ENCODE results near the gene TMPRSS11A.

DNA sequence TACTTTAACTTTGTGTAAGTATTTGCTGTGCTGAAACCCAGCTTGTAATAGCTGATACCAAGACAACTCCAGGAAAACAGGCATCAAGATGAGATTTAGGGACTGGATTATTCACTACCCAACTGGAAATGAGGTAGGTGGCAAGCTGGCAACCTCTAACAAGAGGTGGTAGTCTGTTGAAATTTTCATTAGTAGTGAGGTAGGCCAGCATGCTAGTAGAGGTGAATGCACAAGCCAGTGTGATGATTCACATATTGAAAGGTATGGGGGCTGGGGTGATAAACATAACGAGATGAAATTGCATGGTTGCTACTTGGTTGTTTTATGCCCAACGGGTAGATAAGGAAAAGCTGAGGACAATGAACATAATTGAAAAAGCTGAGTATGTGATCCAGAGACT, 71.0 kb downstream of the TMPRSS11A start:
- TF ChIP-seq EZH2 (IDR thresholded peaks at IDR 0.05; ENCODE audit: borderline replicate concordance, low read depth, low read length, severe bottlenecking) = no peak
- TF ChIP-seq, protein P1, sequence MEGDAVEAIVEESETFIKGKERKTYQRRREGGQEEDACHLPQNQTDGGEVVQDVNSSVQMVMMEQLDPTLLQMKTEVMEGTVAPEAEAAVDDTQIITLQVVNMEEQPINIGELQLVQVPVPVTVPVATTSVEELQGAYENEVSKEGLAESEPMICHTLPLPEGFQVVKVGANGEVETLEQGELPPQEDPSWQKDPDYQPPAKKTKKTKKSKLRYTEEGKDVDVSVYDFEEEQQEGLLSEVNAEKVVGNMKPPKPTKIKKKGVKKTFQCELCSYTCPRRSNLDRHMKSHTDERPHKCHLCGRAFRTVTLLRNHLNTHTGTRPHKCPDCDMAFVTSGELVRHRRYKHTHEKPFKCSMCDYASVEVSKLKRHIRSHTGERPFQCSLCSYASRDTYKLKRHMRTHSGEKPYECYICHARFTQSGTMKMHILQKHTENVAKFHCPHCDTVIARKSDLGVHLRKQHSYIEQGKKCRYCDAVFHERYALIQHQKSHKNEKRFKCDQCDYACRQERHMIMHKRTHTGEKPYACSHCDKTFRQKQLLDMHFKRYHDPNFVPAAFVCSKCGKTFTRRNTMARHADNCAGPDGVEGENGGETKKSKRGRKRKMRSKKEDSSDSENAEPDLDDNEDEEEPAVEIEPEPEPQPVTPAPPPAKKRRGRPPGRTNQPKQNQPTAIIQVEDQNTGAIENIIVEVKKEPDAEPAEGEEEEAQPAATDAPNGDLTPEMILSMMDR (IDR thresholded peaks at IDR 0.05; ENCODE audit: borderline replicate concordance, extremely low read depth, low read length, poor library complexity, severe bottlenecking) = no peak

Data from DND-41 (cell line).